ENCODE data around the gene ALG5.

Gene ALG5

GRCh38 chr13:36979361-36980050 lies 19.6 kb downstream of the ALG5 start:
- DNase-seq (ENCODE audit: low spot score): no peak

- DNase-seq (ENCODE audit: low spot score): no peak
These were observed 24.0 kb downstream of the ALG5 start for GRCh38 chr13:36975172-36975571.

GRCh38 chr13:36973621-36974295 lies 25.4 kb downstream of the ALG5 start:
- no peak for DNase-seq (ENCODE audit: low spot score)

- DNase-seq (ENCODE audit: low spot score): no peak
These were observed 26.1 kb downstream of the ALG5 start for GRCh38 chr13:36973009-36973408.

GRCh38 chr13:36966404-36966803 lies 32.7 kb downstream of the ALG5 start:
- no peak for DNase-seq (ENCODE audit: low spot score)

GRCh38 chr13:36965767-36966166 lies 33.4 kb downstream of the ALG5 start:
- no peak for DNase-seq (ENCODE audit: low spot score)

- no peak for DNase-seq (ENCODE audit: low spot score)
These were observed 39.6 kb downstream of the ALG5 start for GRCh38 chr13:36959456-36960116.

- DNase-seq (ENCODE audit: low spot score): no peak
These were observed 44.6 kb downstream of the ALG5 start for GRCh38 chr13:36954542-36954941.

GRCh38 chr13:36950920-36951319 lies 48.2 kb downstream of the ALG5 start:
- DNase-seq (ENCODE audit: low spot score): no peak

GRCh38 chr13:36950330-36950729 lies 48.8 kb downstream of the ALG5 start:
- no peak for DNase-seq (ENCODE audit: low spot score)

GRCh38 chr13:36945078-36945477 lies 54.1 kb downstream of the ALG5 start:
- no peak for DNase-seq (ENCODE audit: low spot score)

GRCh38 chr13:36925603-36926002 lies 73.5 kb downstream of the ALG5 start:
- DNase-seq (ENCODE audit: low spot score): no peak

GRCh38 chr13:36924001-36924400 lies 75.1 kb downstream of the ALG5 start:
- no peak for DNase-seq (ENCODE audit: low spot score)

- no peak for DNase-seq (ENCODE audit: low spot score)
These were observed 77.4 kb downstream of the ALG5 start for GRCh38 chr13:36921631-36922301.

- no peak for DNase-seq (ENCODE audit: low spot score)
These were observed 78.4 kb downstream of the ALG5 start for GRCh38 chr13:36920616-36921185.

GRCh38 chr13:36919833-36920615 lies 79.1 kb downstream of the ALG5 start, which contains the start of gene SMAD9:
TSS of gene SMAD9 (minus strand) at chr13:36920238. CDS start at chr13:36879689, 40,549 bp downstream.
- peak; percentile 86 for DNase-seq (ENCODE audit: low spot score)

GRCh38 chr13:36919171-36919832 lies 79.8 kb downstream of the ALG5 start:
- DNase-seq (ENCODE audit: low spot score): peak; percentile 81

- no peak for DNase-seq (ENCODE audit: low spot score)
These were observed 80.7 kb downstream of the ALG5 start for GRCh38 chr13:36918246-36919131.

- no peak for DNase-seq (ENCODE audit: low spot score)
These were observed 81.8 kb downstream of the ALG5 start for GRCh38 chr13:36917311-36917710.

Measured in left forelimb (tissue), 1 donor.